HG03442 (cell line): Measurements from ENCODE around the gene MPP3.
"Not testable (repeated sequence)": the region's sequence is repeated elsewhere in the genome, so short reads cannot be mapped to it uniquely, and the experiment has no call there.

Experiments used
- ATAC-seq: cut with Tn5 transposase; IDR thresholded peaks from one replicate; pipeline ENCODE4 v1.9.1; 2021; ENCODE audit warnings: mild to moderate bottlenecking, moderate library complexity; ENCODE audit not compliant: unreplicated experiment

The MPP3 gene

DNA sequence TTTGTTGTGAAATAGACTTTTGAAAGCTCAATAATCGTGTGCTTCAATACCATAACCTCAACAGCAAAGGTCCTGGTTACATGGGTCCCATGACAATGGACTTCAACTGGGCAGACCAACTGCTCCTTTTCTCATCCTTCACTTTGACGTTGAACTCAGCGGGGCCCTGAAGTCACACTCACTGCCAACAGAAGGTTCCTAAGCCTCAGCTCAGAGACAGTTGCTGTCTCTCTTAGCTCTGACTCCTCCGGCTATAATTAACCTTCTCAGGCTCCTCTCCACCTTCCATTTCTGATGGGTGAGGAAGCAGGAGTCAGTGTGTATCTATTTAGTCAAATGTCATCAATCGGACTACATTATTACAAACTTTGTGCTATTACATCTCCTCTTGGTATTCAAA, 23.8 kb downstream of the MPP3 start:
- no peak for ATAC-seq

DNA sequence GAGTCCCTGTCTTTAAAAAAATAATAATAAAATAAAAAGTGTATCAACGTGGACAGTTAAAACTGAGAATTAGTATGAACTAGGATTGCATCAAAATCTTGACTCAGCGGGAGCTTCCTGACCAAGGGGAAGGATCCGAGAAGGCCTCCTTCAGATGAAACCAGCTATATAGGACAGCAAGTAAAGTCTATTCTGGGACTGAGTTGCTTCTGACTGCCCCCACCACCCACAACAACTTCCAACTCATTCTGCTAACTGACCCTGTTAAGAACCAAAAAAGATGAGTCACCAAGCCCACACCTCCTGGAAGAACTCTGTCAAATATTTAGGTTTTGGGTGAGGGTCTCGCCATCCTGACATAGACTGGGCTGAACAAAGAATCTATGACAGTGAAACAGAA, 24.9 kb downstream of the MPP3 start:
- no peak for ATAC-seq

DNA sequence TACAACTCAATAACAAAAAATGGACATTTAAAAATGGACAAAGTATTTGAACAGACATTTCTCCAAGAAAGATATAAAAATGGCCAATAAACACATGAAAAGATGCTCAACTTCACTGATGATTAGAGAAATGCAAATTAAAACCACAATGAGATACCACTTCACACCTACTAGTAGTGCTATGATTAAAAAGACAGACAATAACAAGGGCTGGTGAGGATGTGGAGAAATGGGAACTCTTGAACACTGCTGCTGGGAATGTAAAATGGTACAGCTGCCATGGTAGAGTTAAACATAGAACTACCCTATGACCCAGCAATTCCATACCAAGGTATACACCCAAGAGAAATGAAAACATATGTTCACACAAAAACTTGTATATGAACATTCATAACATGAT, 27.8 kb downstream of the MPP3 start:
- no peak for ATAC-seq

DNA sequence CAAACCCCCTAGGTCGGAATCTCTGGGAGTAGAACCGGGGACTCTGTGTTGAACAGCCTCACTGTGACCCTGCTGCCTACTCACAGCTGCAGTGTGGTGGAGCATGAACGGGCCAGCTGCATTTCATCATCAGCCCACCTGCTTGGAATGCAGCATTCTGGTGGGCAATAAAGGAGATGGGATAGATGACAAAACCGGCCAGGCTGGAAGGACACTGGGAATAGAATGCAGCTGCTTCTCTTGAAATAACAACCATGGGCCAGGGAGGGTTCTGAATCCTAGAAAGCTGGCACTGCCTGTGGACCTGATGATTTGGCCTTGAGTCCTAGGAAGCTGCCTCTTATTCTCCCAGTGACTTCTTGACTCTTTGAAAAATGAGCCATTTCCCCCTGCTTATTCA, 29.2 kb downstream of the MPP3 start:
- ATAC-seq = no peak

DNA sequence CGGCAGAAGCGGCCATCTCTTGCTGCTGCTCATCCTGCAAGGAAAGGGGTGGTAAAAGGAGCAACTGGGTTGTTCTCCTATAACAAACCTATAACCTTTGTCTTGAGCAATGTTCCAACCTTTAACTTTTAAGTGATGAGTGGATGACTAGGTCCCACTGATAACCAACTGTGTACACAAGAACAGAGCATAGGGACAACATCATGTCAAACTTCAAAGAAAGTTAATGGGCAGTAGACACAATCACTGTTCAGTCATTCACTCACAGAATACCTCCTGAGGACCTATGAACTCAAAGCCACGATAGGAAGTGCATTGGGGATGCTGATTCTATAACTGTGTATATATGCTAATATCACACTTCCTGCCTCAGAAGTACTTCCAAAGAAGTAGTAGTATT, 31.1 kb downstream of the MPP3 start:
- no peak for ATAC-seq

DNA sequence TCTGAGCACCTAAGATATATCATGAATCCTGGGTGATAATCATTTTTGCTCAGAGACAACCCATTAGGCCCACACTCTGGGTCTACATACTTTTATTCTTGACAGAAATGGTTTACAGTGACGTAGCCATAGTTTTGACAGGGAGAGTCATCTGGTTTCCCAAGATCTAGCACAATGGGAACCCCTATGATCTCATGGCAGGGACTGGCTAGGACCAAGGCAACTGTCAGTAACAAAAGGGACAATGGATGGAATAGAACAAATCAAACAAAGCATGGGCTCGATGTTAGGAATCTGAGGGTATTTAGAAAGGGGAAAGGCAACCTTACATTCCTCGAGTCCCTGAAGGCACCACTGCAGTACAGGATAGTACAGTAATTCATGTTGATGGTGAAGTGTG, 32.2 kb downstream of the MPP3 start:
- no peak for ATAC-seq

DNA sequence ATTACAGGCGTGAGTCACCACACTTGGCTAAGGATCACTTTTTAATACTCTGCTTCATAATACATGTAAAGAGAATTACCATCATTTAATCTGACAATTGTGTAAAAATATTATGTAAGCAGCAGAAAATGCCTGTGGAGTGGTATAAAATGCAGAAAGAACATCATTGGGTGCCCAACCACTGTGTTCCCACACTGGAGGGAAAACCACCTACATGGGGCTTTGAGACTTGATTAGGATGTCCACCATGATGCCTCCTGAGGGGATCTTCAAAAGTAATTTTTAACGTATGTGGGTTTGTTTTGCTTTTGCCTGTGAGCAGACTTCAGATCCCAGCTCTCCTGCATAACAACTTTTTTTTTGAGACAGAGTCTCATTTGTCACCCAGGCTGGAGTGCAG, 33.9 kb downstream of the MPP3 start:
- ATAC-seq = no peak

DNA sequence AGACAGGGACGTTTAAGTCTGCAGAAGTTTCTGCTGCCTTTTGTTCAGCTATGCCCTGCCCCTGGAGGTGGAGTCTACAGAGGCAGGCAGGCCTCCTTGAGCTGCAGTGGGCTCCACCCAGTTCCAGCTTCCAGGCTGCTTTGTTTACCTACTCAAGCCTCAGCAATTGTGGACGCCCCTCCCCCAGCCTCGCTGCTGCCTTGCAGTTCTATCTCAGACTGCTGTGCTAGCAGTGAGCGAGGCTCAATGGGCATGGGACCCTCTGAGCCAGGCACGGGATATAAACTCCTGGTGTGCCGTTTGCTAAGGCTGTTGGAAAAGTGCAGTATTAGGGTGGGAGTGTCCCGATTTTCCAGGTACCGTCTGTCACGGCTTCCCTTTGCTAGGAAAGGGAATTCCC, 34.9 kb downstream of the MPP3 start:
- not testable (repeated sequence) for ATAC-seq

DNA sequence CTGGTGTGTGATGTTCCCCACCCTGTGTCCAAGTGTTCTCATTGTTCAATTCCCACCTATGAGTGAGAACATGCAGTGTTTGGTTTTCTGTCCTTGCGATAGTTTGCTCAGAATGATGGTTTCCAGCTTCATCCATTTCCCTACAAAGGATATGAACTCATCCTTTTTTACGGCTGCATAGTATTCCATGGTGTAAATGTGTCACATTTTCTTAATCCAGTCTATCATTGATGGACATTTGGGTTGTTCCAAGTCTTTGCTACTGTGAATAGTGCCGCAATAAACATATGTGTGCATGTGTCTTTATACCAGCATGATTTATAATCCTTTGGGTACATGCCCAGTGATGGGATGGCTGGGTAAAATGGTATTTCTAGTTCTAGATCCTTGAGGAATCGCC, 40.3 kb downstream of the MPP3 start:
- not testable (repeated sequence) for ATAC-seq

DNA sequence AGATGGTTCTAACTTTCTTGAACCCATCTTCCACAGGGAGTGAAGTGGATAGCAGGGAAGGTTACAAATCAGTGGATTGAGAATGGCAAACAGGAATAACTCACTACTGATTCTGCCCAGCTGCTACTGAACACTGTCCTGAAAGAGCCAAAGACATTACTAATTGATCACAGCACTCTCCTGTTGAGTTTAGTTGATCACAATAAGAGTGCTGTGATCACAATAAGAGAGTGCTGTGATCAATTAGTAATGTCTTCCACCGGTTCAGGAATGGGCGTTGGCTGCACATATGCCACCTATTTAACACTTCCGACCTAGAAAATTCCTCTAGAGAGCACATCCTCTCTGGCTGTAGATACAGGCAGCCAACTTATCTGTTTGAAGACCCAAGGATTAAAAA, 41.4 kb downstream of the MPP3 start:
- no peak for ATAC-seq

DNA sequence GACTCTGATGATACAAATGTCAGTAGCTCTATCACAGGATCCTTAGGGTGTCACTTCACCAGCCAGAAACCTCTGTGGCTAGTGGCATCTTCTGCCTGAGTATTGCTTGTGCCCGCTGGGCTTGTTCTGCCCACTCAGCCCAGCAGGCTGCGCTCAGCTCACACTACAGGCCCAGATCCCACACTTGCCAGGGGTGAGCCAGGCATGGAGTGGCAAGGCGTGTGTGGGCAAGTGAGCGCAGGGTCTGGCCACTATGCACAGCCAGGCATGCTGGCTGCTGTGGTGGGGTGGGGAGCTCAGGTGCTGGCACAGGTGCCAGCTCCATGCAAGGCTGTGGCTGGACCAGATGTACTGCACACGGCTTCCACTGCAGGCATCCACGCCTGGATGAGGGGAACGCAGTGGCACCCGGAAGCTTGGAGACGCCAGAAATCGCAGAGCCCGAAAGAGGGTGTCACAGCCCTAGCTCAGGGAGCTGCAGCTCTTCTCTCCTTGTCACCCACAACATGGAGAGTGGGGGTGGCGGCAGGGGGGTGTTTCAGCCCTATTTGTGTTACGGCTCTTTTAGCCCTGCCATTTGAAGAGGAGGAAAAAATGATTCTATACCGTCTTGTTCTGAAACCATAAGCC, 42.5 kb downstream of the MPP3 start:
- no peak for ATAC-seq

DNA sequence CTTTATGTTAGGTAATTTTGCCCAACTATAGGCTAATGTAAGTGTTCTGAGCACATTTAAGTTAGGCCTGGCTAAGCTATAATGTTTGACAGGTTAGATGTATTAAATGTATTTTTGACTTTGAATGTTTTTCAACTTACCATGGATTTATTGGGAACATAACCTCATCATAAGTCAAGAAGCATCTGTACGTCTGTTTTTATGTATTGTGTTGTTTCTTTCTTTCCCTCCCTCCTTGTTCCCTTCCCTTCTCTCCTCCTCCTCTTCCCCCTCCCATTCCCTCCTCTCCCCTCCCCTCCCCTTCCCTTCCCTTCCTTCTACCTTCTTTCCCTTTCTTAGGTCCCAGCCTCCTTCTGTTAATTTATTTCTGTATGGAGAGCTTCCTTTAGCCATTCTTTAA, 43.5 kb downstream of the MPP3 start:
- ATAC-seq = no peak

DNA sequence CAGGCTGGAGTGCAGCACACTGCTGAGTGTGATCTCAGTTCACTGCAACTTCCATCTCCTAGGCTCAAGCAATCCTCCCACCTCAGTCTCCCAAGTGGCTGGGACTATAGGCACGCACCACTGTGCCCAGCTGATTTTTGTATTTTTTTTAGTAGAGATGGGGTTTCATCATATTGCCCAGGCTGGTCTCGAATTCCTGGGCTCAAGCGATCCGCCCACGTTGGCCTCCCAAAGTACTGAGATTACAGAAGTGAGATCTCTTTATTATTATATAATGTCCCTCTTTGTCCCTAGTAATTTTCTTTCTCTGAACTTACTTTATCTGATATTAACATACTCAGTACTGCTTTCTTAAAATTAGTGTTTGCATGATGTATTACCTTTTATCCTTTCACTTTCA, 44.4 kb downstream of the MPP3 start:
- ATAC-seq = no peak

DNA sequence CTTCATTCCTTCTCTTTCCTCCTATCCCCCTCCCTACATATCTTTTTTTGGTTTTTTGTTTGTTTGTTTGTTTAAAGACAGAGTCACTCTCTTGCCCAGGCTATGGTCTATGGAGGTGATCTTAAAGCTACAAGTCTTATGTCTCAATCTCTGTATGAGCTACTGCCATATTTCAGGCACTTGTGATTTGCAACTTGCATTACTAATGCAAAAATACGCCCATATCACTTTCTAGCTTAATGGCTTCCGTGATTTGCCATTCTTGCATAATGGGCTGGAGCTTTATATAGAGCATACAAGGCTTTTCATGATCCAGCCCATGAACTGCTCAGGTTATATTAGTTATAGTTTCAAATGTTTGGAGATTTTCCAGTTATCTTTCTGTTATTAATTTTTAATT, 45.2 kb downstream of the MPP3 start:
- no peak for ATAC-seq

DNA sequence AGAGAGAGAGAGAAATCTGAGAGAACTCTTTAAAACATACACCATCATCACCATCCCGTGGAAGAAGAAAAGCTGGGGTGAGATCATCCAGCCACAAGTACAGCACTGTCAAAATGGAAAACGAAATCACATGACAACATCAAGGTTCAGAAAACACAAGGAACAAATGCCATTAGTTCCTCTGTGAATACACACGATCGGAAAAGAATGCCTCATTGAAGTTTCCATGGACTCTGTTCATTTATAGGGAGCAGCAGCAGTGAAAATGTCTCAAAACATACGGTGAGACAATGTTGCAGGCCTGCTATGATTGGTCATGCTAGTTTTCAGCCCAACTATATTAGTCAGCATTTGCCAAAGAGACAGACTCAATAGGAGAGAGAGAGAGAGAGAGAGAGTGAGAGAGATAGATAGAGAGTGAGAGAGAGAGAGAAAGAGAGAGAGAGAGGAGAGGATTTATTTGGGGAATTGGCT, 48.3 kb downstream of the MPP3 start:
- no peak for ATAC-seq

DNA sequence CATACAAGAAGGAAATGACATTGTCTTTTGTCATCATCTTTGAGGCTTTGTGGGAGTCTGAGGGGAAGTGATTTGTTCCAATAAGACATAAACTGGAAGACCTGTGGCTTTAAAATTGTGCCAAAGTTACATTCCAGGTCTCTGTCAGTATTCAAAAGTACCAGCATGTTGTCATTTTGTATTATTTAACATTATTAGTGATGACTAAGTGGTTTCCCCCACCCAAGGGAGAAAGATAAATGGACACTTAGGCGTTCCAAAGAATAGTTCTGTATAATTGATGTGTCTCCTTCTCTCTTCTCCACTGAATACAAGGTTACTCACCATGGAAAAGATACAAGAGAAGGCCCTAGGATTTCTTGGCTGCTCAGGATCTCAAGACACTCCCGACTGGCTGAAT, 48.9 kb downstream of the MPP3 start:
- ATAC-seq = no peak

DNA sequence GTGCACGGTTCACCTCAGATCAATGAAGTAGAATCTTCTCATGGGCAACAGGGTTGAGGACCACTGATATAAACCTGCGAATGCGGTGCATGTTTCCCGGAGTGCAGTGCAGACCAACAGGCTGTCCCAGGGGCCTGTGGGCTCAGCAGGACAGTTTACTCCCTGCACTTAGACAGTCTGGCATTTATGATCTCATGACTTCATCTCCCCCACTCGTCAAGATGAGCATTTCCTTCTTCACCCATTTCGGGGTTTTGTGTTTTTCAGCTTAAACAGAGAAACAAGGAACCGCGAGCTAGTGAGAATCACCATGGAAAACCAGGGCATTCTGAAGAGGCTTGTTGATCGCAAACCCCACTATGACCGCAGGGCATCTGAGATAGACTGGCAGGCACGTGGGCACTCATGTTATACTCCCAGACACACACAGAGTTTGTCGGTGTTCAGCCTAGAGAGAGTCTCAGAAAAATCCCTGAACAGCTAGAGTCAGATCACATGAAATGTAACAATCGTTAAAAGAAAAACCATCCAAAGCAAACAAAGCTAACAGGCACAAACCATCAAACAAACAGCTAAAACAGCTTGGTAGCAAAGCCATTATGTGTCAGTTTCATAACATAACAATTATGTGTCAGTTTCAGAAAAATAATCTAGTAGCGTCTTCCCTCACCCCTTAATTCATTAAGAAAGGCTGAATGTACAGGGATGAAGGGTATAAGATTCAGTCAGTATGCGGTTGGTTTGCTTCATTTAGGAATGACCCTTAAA, 49.8 kb downstream of the MPP3 start:
- no peak for ATAC-seq

DNA sequence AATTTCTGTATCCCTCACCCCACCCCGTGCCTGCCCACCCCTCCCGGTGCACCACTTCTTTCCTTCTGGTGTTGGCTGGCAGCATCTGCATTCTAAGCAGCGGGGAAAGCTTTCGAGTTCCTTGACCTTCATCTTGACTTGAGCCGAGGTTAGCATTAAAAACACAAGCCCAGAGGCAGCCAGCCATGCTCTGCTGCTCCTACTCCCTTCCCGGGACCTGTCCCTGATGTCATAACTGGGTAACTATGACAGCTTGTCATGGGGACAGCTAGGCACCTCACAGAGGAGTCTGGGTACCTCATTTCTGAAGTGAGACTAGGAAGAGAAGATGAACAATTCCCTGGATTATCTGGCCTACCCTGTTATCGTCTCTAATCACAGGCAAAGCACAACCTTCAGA, 52.8 kb downstream of the MPP3 start, which contains the start of gene CFAP97D1:
Gene CFAP97D1, plus strand, starts transcription at position 301 of the 400 bp plus-strand sequence. Its CDS starts 28 bp downstream, at position 329.
- no peak for ATAC-seq

DNA sequence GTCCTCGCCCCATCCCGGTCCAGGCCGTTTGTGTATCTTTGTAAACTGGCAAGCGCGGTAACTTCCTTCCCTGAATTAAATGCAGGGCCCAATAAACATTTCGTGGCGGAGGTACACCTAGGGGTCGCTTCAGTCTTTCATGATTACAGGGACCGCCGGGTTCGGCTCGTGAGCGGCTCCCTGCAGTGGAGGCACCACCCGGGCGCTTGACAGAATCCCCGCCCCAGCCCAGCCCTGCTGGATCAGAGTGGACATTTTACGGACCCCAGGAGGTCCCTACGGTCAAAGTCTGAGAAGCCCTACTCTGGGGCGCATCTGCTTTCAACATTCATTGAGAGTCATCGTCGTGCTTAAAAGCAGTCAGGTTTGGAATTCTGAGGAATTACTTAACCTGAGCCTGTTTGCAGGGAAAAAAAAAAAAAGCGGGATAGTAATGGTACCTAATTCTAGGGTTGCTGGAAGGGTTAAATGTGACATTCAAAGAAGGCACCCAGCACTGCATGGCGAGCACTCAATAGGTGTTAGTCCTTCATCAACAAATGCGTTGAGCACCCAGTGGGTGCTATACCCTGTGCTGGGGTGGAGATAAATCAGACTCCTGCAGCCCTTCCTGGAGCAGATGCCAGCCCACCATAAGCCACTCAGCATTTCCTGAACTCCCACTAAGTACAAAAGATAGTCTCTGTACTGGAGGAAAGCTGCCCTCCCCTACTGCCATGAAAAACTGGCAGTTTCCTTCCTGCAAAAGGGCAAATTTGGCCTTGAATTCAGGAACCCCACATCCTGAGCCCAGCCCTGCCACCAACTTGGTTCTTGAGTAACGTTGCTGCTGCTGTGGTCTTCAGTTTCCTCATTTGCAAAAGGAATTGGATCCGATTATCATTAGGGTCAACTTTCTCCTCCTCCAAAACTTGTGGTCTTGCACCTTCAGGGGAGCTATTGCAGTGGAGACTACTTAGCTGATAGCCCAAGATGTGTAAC, 53.5 kb downstream of the MPP3 start:
- no peak for ATAC-seq

DNA sequence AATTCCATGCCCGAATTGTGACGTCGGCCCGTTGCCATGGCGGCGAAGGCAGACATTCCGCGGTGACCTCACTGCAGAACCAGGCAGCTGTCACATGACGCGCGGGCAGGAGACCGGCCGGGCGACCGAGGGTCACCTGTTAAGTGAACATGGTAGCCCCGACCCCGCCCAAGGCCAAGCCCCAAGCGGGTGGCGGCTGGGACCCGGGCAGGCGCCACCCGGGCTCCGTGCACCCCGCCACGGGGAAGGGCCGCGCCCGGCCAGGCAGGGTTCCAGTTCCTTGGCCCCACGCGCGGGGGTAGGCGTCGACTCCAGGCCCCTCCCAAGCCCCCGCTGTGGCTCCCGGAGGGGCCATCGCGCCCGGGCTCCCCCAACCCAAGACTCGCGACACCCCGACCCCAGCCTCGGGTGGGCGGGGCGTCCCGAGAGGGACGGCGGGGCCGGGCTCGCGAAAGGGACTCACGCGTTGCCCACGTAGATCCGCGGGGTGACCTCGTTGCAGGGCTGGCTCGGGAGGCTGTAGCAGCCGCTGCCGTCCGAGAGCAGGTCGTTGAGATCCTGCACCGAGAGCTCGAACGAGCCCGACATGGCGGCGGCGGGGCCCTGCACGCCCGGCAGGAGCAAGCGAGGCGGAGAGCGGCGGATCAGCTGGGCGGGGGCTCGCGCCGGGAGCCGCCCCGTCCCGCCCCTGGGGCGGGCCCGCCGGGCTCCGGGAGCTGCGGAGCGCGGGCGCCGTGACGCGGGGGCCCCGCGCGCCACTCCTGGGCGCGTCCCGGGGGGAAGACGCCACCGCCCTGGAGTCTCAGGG, 54.4 kb downstream of the MPP3 start, which contains the start of gene DUSP3:
Gene DUSP3, minus strand, starts transcription at position 641 of the 808 bp plus-strand sequence. Its CDS starts 53 bp downstream, at position 588.
- ATAC-seq = peak; percentile 75
